ENCODE measurements around the gene HELZ.

Gene HELZ

DNA sequence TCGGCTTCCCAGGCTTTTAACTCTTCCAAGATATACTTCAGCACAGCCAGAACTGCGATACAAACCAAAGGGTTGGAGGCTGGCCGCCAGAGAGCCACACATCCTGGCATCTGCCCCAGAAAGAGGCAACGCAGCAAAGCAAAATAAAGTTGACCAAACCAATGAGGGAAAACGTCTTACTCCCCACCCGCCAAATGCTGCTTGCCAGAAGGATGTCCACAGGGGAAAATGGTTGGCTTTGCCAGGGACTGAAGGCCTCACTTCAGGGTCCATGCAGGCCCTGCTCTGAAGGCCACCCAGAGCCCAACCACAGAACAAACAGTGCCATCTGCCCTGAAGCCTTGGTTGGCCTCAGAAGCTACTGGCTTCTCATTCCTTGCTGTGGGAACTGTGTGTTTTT is 185.6 kb downstream of the HELZ start:
- no peaks in the 10 kb centered on the region for H3K9me3 ChIP-seq (ENCODE audit: control insufficient read depth, low read length)
- no peaks in the 10 kb centered on the region for H3K27me3 ChIP-seq (replicated peaks; ENCODE audit: control insufficient read depth, insufficient read depth, low read length, poor library complexity, severe bottlenecking)
- H3K4me3 ChIP-seq (ENCODE audit: insufficient read depth, low read depth, low read length, poor library complexity, severe bottlenecking) = no peak overlapping the region
- no peak for DNase-seq
- no peaks in the 10 kb centered on the region for H3K4me1 ChIP-seq (ENCODE audit: control insufficient read depth, insufficient read depth, low read length, poor library complexity, severe bottlenecking)
- H3K27ac ChIP-seq (ENCODE audit: insufficient read depth, low read length, poor library complexity, severe bottlenecking) = no peak overlapping the region
- H3K36me3 ChIP-seq (ENCODE audit: control insufficient read depth, insufficient read depth, low read length) = no peaks in the 10 kb centered on the region

DNA sequence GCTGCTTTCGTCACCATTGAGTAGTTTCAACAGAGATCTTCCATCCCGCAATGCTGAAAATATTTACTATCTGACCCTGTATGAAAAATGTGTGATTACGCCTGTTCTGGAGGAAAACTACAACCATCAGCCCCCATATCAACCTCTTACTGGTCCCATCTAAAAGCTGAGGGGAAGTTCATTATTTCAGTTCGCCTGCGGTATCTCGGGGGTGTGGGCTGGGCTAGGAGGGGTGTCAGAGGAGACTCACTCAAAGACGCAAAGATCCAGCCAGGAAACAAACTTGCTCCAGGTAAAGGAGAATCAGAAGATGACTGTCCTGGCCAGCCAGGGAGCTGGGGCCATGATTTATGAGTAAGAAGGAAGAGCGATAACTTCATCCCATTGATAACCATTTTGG is 187.0 kb downstream of the HELZ start:
- H3K4me3 ChIP-seq (ENCODE audit: insufficient read depth, low read depth, low read length, poor library complexity, severe bottlenecking) = no peak overlapping the region
- no peaks in the 10 kb centered on the region for H3K27me3 ChIP-seq (replicated peaks; ENCODE audit: control insufficient read depth, insufficient read depth, low read length, poor library complexity, severe bottlenecking)
- no peaks in the 10 kb centered on the region for H3K36me3 ChIP-seq (ENCODE audit: control insufficient read depth, insufficient read depth, low read length)
- DNase-seq = no peak
- H3K4me1 ChIP-seq (ENCODE audit: control insufficient read depth, insufficient read depth, low read length, poor library complexity, severe bottlenecking) = no peaks in the 10 kb centered on the region
- H3K9me3 ChIP-seq (ENCODE audit: control insufficient read depth, low read length) = no peaks in the 10 kb centered on the region
- no peak overlapping the region for H3K27ac ChIP-seq (ENCODE audit: insufficient read depth, low read length, poor library complexity, severe bottlenecking)

DNA sequence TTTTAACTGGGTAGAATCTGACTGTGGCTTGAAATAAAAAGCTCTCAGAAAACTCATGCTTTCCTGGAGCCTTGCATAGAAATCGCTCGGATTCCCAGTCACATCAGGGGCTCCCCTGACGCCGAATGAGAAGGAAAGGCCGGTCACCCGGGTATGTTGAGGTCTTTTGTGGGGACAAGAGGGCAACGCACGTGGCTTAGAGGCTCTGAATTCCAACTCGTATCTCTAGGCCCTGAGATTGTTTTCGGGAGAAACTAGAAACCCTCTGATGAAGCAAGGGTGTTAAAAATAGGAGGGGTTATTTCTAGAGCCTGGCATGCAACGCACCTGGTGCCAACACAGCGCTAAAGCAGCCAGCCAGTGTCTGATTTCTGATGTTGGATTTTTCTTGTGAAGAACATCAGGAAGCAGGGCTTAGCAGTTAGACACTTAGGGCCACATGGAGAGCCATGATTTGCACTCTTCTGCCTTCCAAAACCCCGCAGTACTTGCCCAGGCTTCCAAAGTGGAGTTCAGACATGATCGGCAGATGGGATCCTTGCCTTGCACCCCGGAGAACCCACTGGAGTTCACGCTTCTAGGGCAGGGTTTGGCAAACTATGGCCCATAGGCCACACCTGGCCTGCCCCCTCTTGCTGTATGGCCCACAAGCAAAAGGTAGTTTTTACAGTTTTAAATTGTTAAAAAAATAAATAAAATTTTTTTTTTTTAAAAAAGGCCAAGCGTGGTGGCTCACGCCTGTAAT is 188.1 kb downstream of the HELZ start:
- Histone ChIP-seq H3K36me3 (ENCODE audit: control insufficient read depth, insufficient read depth, low read length) (no peaks in the 10 kb centered on the region), H3K9me3 (ENCODE audit: control insufficient read depth, low read length) (no peaks in the 10 kb centered on the region), H3K4me1 (ENCODE audit: control insufficient read depth, insufficient read depth, low read length, poor library complexity, severe bottlenecking) (no peaks in the 10 kb centered on the region), H3K27me3 (replicated peaks; ENCODE audit: control insufficient read depth, insufficient read depth, low read length, poor library complexity, severe bottlenecking) (no peaks in the 10 kb centered on the region), H3K4me3 (ENCODE audit: insufficient read depth, low read depth, low read length, poor library complexity, severe bottlenecking) (no peak overlapping the region), H3K27ac (ENCODE audit: insufficient read depth, low read length, poor library complexity, severe bottlenecking) (no peak overlapping the region)
- no peak for DNase-seq

DNA sequence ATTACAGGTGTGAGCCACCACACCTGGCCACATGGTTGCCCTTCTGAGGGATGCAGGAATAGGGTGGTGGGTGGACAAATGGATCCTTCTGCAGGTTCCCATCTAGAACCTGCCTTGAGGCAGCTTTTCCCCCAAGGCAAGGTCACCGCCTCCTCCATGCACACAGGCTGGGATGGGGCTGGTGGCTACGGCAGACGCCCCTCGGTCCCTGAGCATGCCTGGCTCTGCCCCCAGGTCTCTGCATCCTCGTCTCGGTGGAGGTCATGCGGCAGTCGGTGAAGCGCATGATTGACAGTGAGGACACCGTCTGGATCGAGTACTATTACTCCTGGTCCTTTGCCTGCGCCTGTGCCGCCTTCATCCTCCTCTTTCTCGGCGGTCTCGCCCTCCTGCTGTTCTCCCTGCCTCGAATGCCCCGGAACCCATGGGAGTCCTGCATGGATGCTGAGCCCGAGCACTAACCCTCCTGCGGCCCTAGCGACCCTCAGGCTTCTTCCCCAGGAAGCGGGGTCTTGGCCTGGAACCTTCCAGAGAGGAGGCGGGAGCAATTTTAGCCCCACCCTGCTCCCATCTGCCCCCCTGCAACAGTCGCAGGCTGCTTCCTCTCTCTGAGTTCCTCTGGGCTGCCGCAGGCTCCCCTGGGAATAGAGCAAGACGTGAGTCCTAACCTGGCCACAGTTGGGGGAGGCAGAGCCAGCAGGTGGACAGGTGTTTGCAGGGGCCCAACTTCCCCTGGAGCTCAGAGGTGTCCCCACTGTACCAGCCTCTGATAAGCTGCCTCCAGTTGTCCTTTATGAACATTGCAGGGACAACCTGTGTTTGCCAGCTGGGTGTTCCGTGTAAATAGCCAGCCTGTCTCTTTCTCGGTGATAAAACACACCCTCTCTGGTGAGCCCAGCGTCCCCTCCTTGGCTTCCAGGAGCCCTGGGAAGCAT is 188.9 kb downstream of the HELZ start:
- Histone ChIP-seq H3K4me1 (ENCODE audit: control insufficient read depth, insufficient read depth, low read length, poor library complexity, severe bottlenecking) (no peaks in the 10 kb centered on the region), H3K9me3 (ENCODE audit: control insufficient read depth, low read length) (no peaks in the 10 kb centered on the region), H3K27ac (ENCODE audit: insufficient read depth, low read length, poor library complexity, severe bottlenecking) (no peak overlapping the region), H3K27me3 (replicated peaks; ENCODE audit: control insufficient read depth, insufficient read depth, low read length, poor library complexity, severe bottlenecking) (no peaks in the 10 kb centered on the region), H3K4me3 (ENCODE audit: insufficient read depth, low read depth, low read length, poor library complexity, severe bottlenecking) (no peak overlapping the region), H3K36me3 (ENCODE audit: control insufficient read depth, insufficient read depth, low read length) (no peaks in the 10 kb centered on the region)
- no peak for DNase-seq

DNA sequence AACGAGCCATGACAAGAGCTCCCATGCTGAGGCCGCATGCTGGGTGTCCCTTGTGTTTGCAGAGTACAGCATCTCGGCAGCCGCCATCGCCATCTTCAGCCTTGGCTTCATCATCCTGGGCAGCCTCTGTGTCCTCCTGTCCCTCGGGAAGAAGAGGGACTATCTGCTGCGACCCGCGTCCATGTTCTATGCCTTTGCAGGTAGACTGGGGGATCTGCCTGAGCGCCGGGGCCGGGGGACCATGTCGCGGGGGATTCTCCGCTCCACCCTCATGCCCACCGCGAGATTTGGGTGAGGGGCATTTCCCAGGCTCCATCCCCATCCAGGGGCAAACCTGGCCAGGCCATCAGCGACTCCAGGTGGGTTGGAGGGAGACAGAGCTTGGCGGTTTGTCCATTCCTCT is 190.0 kb downstream of the HELZ start:
- no peak overlapping the region for H3K4me3 ChIP-seq (ENCODE audit: insufficient read depth, low read depth, low read length, poor library complexity, severe bottlenecking)
- no peaks in the 10 kb centered on the region for H3K9me3 ChIP-seq (ENCODE audit: control insufficient read depth, low read length)
- H3K27ac ChIP-seq (ENCODE audit: insufficient read depth, low read length, poor library complexity, severe bottlenecking) = no peak overlapping the region
- no peak for DNase-seq
- H3K27me3 ChIP-seq (replicated peaks; ENCODE audit: control insufficient read depth, insufficient read depth, low read length, poor library complexity, severe bottlenecking) = no peaks in the 10 kb centered on the region
- no peaks in the 10 kb centered on the region for H3K36me3 ChIP-seq (ENCODE audit: control insufficient read depth, insufficient read depth, low read length)
- H3K4me1 ChIP-seq (ENCODE audit: control insufficient read depth, insufficient read depth, low read length, poor library complexity, severe bottlenecking) = no peaks in the 10 kb centered on the region

DNA sequence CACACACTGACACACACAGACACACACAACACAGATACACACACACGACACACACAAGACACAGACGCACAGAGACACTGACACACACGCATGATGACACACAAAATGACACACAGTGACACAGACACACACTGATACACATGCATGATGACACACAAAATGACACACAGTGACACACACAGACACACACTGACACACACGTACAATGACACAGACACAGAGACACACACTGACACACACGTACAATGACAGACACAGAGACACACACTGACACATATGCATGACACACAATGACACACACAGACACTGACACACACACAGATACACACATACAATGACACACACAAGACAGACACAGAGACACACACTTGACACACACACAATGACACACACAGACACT is 190.4 kb downstream of the HELZ start:
- DNase-seq = no peak
- Histone ChIP-seq H3K4me1 (ENCODE audit: control insufficient read depth, insufficient read depth, low read length, poor library complexity, severe bottlenecking) (no peaks in the 10 kb centered on the region), H3K27ac (ENCODE audit: insufficient read depth, low read length, poor library complexity, severe bottlenecking) (no peak overlapping the region), H3K27me3 (replicated peaks; ENCODE audit: control insufficient read depth, insufficient read depth, low read length, poor library complexity, severe bottlenecking) (no peaks in the 10 kb centered on the region), H3K9me3 (ENCODE audit: control insufficient read depth, low read length) (no peaks in the 10 kb centered on the region), H3K4me3 (ENCODE audit: insufficient read depth, low read depth, low read length, poor library complexity, severe bottlenecking) (no peak overlapping the region), H3K36me3 (ENCODE audit: control insufficient read depth, insufficient read depth, low read length) (no peaks in the 10 kb centered on the region)

DNA sequence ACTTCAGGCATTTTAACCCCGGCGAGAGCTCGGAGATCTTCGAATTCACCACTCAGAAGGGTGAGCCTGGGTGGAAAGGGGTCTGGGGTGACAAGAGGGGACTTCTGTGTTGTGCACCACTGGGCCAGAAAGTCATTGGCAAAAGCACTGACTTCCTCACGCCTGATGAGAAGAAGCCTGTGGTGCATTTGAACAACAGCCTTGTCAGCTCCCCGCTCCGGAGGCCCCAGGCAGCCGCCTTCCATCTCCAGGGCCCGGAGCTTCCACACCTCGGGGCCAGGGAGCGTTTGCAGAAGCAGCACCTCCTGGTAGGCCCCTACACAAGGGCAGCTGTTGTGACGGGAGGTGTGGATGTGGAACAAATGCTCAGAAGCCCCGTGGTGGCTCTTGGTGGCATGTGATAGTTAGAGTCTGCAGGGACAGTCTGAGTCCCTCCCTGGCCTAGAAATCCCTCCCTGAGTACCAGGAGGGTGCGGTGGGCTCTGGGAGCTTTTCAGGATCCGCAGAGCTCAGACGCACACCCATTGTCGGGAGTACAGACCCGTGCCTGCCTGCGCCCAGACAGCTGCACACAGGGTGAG is 190.9 kb downstream of the HELZ start:
- Histone ChIP-seq H3K4me1 (ENCODE audit: control insufficient read depth, insufficient read depth, low read length, poor library complexity, severe bottlenecking) (no peaks in the 10 kb centered on the region), H3K9me3 (ENCODE audit: control insufficient read depth, low read length) (peaks cover 5% of the 10 kb centered on the region), H3K27me3 (replicated peaks; ENCODE audit: control insufficient read depth, insufficient read depth, low read length, poor library complexity, severe bottlenecking) (no peaks in the 10 kb centered on the region), H3K4me3 (ENCODE audit: insufficient read depth, low read depth, low read length, poor library complexity, severe bottlenecking) (no peak overlapping the region), H3K27ac (ENCODE audit: insufficient read depth, low read length, poor library complexity, severe bottlenecking) (no peak overlapping the region), H3K36me3 (ENCODE audit: control insufficient read depth, insufficient read depth, low read length) (no peaks in the 10 kb centered on the region)
- no peak for DNase-seq

DNA sequence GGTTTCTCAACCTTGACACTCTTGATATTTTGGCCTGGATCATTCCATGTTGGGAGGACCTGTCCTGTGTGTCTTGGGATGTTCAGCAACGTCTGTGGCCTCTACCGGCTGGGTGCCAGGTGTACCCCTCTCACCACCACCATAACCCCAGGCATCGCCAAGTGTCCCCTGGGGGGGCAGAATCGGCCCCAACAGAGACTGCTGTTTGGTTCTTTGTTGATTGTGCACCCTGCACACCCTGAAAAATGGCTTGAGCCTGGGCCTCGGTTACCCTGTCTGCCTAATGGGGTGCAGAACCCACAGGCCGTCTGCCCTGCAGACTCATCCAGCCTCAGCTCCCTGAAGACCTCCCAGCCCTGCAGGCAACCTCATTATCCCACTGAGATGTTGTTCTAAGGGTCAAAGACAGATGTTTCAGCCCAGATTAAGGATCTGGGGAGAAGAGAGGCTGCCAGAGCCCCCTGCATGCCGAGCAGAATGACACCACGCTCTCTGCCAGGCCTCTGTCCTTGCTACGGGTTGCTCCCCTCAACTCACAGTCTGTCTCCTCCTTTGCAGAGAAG is 191.5 kb downstream of the HELZ start:
- Histone ChIP-seq H3K27ac (ENCODE audit: insufficient read depth, low read length, poor library complexity, severe bottlenecking) (no peak overlapping the region), H3K36me3 (ENCODE audit: control insufficient read depth, insufficient read depth, low read length) (no peaks in the 10 kb centered on the region), H3K4me1 (ENCODE audit: control insufficient read depth, insufficient read depth, low read length, poor library complexity, severe bottlenecking) (no peaks in the 10 kb centered on the region), H3K9me3 (ENCODE audit: control insufficient read depth, low read length) (peaks cover 7% of the 10 kb centered on the region), H3K4me3 (ENCODE audit: insufficient read depth, low read depth, low read length, poor library complexity, severe bottlenecking) (no peak overlapping the region), H3K27me3 (replicated peaks; ENCODE audit: control insufficient read depth, insufficient read depth, low read length, poor library complexity, severe bottlenecking) (no peaks in the 10 kb centered on the region)
- no peak for DNase-seq

DNA sequence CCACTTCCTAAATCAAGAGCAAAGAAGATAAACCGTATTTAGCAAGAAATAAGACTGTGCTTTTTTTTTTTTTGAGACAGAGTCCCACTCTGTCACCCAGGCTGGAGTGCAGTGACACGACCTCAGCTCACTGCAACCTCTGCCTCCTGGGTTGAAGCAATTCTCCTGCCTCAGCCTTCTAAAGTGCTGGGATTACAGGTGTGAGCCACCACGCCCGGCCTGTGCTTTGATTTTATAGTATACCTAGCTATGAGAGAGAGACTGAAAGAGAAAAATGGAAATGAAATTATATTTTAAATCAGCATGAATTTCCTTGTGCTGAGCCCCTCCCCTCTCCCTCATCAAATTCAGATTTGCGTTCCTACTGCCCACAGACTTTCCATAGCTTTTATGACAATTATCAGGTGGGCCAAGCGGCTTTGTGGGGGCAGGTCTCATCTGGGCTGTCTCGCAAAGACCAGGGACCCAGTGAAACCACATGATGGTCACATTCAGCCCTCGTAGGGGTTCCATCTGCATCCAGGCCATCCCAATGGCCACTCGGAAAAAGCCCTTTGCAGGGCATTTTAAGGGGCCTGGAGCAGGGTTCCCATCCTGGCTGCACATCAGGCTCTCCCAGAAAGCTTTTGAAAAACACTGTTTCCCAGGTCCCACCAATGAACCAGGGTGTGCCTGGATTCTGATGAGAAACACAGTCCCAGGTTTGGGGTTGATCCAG is 192.1 kb downstream of the HELZ start:
- Histone ChIP-seq H3K9me3 (ENCODE audit: control insufficient read depth, low read length) (peaks cover 7% of the 10 kb centered on the region), H3K4me3 (ENCODE audit: insufficient read depth, low read depth, low read length, poor library complexity, severe bottlenecking) (no peak overlapping the region), H3K4me1 (ENCODE audit: control insufficient read depth, insufficient read depth, low read length, poor library complexity, severe bottlenecking) (no peaks in the 10 kb centered on the region), H3K36me3 (ENCODE audit: control insufficient read depth, insufficient read depth, low read length) (no peaks in the 10 kb centered on the region), H3K27ac (ENCODE audit: insufficient read depth, low read length, poor library complexity, severe bottlenecking) (no peak overlapping the region), H3K27me3 (replicated peaks; ENCODE audit: control insufficient read depth, insufficient read depth, low read length, poor library complexity, severe bottlenecking) (no peaks in the 10 kb centered on the region)
- DNase-seq = no peak
